ENCODE data around the gene ACAP3. TPM values are rescaled to one million over a fixed set of nuclear protein-coding genes. Genes with fewer than 3 reads are reported as not detected.

ACAP3 gene
- total and polyA plus RNA-seq, 10 of the 15 experiments (the other 5 are each of a cell fraction or from before 2014, with no cell fraction given), result 0.05 to 34.2 (median 7.1) TPM

DNA sequence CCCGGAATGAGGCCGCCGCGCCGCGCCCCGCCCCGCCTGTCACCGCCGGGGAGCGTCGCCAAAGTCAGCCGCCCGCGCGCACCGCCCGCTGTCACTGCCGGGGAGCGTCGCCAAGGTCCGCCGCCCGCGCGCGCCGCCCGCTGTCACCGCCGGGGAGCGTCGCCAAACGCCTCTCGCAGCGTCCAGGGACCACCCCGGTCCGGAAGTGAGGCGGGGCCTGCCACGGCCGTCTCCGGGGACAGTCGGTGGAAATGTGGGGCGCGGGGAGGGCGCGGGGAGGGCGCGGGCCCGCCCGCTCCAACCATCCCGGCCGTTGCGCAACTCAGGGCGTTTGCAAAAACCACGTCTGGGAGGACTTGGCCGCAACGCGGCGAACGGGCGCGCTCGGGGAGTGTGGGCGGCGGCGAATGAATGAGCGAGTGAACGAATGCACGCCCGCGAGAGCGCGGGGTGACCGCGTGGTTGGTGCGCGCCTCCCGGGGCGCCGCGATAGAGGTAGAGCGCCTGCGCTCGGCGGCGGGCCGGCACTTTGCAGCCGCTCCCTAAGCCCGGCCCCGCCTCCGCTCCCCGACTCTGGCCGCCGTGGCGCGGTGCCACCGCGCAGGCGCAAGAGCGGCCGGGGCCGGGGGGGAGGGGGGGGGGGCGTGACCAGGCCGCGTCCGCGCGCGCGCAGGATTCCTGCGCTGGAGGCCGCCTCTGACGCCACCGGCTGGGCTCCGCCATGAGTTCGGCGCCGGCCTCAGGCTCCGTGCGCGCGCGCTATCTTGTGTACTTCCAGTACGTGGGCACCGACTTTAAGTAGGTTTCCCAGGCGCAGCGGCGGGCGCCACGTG lies at the start of gene ACAP3, which contains the start of gene PUSL1 (continued):
- peak; percentile 6 to 76; a peak in 1 of 4 replicates for TF ChIP-seq BHLHE40 (IDR thresholded peaks at IDR 0.05; ENCODE audit: borderline replicate concordance in 1 of 2, low read depth in 2 of 2, low read length in 1 of 2)
- no peak for TF ChIP-seq SUZ12 (IDR thresholded peaks at IDR 0.05; ENCODE audit: unreplicated experiment)
- TF ChIP-seq, protein P1, sequence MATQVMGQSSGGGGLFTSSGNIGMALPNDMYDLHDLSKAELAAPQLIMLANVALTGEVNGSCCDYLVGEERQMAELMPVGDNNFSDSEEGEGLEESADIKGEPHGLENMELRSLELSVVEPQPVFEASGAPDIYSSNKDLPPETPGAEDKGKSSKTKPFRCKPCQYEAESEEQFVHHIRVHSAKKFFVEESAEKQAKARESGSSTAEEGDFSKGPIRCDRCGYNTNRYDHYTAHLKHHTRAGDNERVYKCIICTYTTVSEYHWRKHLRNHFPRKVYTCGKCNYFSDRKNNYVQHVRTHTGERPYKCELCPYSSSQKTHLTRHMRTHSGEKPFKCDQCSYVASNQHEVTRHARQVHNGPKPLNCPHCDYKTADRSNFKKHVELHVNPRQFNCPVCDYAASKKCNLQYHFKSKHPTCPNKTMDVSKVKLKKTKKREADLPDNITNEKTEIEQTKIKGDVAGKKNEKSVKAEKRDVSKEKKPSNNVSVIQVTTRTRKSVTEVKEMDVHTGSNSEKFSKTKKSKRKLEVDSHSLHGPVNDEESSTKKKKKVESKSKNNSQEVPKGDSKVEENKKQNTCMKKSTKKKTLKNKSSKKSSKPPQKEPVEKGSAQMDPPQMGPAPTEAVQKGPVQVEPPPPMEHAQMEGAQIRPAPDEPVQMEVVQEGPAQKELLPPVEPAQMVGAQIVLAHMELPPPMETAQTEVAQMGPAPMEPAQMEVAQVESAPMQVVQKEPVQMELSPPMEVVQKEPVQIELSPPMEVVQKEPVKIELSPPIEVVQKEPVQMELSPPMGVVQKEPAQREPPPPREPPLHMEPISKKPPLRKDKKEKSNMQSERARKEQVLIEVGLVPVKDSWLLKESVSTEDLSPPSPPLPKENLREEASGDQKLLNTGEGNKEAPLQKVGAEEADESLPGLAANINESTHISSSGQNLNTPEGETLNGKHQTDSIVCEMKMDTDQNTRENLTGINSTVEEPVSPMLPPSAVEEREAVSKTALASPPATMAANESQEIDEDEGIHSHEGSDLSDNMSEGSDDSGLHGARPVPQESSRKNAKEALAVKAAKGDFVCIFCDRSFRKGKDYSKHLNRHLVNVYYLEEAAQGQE (IDR thresholded peaks at IDR 0.05; ENCODE audit: low read depth, low read length), result no peak
- 0 out of 2 replicates have a peak, but pooled peaks have one; percentile 45 for TF ChIP-seq TARDBP (IDR thresholded peaks at IDR 0.05; ENCODE audit: borderline replicate concordance)
- no peak for TF ChIP-seq ZNF622 (IDR thresholded peaks at IDR 0.05)
- TF ChIP-seq, protein P2, sequence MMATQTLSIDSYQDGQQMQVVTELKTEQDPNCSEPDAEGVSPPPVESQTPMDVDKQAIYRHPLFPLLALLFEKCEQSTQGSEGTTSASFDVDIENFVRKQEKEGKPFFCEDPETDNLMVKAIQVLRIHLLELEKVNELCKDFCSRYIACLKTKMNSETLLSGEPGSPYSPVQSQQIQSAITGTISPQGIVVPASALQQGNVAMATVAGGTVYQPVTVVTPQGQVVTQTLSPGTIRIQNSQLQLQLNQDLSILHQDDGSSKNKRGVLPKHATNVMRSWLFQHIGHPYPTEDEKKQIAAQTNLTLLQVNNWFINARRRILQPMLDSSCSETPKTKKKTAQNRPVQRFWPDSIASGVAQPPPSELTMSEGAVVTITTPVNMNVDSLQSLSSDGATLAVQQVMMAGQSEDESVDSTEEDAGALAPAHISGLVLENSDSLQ (IDR thresholded peaks at IDR 0.05), result peak; percentile 46; the same call in 1 of the 2 replicates
